KMS-11 (cell line): ENCODE data around the gene RALGAPA1.

ENCODE experiments used
- H2AFZ ChIP-seq: fragments of 200-600 bp; sonication (generic); 2 replicates; pipeline ENCODE4 v1.6.1; 2016; ENCODE audit warnings: antibody characterized with exemption, mixed run types, low read depth
- H3K27ac ChIP-seq: fragments of 200-600 bp; sonication (generic); 2 replicates; pipeline ENCODE4 v1.6.1; 2016; ENCODE audit warnings: mild to moderate bottlenecking, mixed run types
- H3K27me3 ChIP-seq: fragments of 200-600 bp; sonication (generic); 2 replicates; pipeline ENCODE4 v1.6.1; 2017; ENCODE audit warnings: mild to moderate bottlenecking, low read depth, mixed run types, moderate library complexity; ENCODE audit not compliant: insufficient read depth
- H3K36me3 ChIP-seq: fragments of 200-600 bp; sonication (generic); 2 replicates; pipeline ENCODE4 v1.6.1; 2017; ENCODE audit warnings: mild to moderate bottlenecking, mixed run types; ENCODE audit not compliant: insufficient read depth
- H3K4me1 ChIP-seq: fragments of 200-600 bp; sonication (generic); 2 replicates; pipeline ENCODE4 v1.6.1; 2016; ENCODE audit warnings: mild to moderate bottlenecking, low read depth, mixed run types; ENCODE audit not compliant: poor library complexity, severe bottlenecking
- H3K4me2 ChIP-seq: fragments of 200-600 bp; sonication (generic); 2 replicates; pipeline ENCODE4 v1.7.0; 2016; ENCODE audit warnings: mild to moderate bottlenecking, mixed run types
- H3K4me3 ChIP-seq: fragments of 200-600 bp; sonication (generic); IDR thresholded peaks from 2 replicates; pipeline ENCODE4 v1.6.1; 2017; ENCODE audit warnings: low read depth, low read length, mixed read lengths; ENCODE audit not compliant: insufficient read depth
- H3K79me2 ChIP-seq: fragments of 200-600 bp; sonication (generic); 2 replicates; pipeline ENCODE4 v1.6.1; 2016; ENCODE audit warnings: low read depth, mixed run types; ENCODE audit not compliant: insufficient read depth
- H3K9ac ChIP-seq: fragments of 200-600 bp; sonication (generic); 2 replicates; pipeline ENCODE4 v1.6.1; 2016; ENCODE audit warnings: mild to moderate bottlenecking, mixed run types
- H4K20me1 ChIP-seq: fragments of 200-600 bp; sonication (generic); 2 replicates; pipeline ENCODE4 v1.6.1; 2016; ENCODE audit warnings: mild to moderate bottlenecking, mixed run types; ENCODE audit not compliant: insufficient read depth
- CTCF ChIP-seq: fragments of 200-600 bp; sonication (generic); conservative IDR thresholded peaks from 2 replicates; pipeline ENCODE4 v1.6.1; 2017; ENCODE audit warnings: low read depth, mild to moderate bottlenecking, antibody characterized with exemption, low read length, moderate library complexity, mixed read lengths

RALGAPA1 gene

GRCh38 chr14:35495278-35495677, 313.8 kb downstream of the RALGAPA1 start:
- H3K4me2 ChIP-seq: no peak overlapping the region
- no peaks in the 10 kb centered on the region for H3K4me1 ChIP-seq
- no peak overlapping the region for H3K9ac ChIP-seq
- no peak overlapping the region for H2AFZ ChIP-seq
- H4K20me1 ChIP-seq: no peaks in the 10 kb centered on the region
- no peak overlapping the region for H3K27ac ChIP-seq
- H3K79me2 ChIP-seq: no peaks in the 10 kb centered on the region
- H3K27me3 ChIP-seq: no peaks in the 10 kb centered on the region
- no peaks in the 10 kb centered on the region for H3K36me3 ChIP-seq
- H3K4me3 ChIP-seq: no peak overlapping the region
- no peak for TF ChIP-seq CTCF

GRCh38 chr14:35492569-35493014, 316.5 kb downstream of the RALGAPA1 start:
- no peaks in the 10 kb centered on the region for H4K20me1 ChIP-seq
- H3K79me2 ChIP-seq: no peaks in the 10 kb centered on the region
- no peaks in the 10 kb centered on the region for H3K4me1 ChIP-seq
- H2AFZ ChIP-seq: no peak overlapping the region
- H3K27ac ChIP-seq: no peak overlapping the region
- H3K9ac ChIP-seq: no peak overlapping the region
- H3K4me2 ChIP-seq: no peak overlapping the region
- TF ChIP-seq CTCF: no peak
- H3K27me3 ChIP-seq: no peaks in the 10 kb centered on the region
- H3K4me3 ChIP-seq: no peak overlapping the region
- no peaks in the 10 kb centered on the region for H3K36me3 ChIP-seq
